ENCODE data around the gene CFAP65. TPM values are rescaled to one million over a fixed set of nuclear protein-coding genes. Genes with fewer than 3 reads are reported as not detected.
A peak's percentile ranks its signal among the peaks of the same experiment; 100 is the strongest.

CFAP65 gene
- total RNA-seq, 1 donor from 2014 or later = not detected

DNA sequence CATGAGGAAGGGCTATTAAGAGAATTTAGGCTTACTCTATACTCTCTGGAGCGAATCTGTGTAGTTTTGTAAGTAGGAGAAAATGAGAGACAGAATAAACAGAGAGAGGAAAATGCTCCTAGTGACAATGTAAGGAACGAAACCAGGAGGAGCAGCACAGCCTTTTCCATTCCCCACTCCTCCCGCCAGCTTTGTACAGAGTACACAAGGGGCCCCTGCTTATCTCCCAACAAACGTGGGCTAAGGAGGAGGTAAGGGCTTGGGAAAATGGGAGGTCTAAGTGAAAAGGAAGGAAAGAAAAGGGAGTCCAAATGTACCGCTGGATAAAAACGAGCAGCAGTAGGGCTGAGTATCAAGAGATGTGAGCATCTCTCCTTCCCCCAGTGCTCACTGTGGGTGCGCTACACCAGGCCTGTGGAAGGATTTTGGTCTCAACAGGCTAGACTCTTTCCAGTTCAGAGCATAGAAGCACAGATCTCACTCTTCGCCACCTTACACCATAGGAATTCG is 31.5 kb upstream of the CFAP65 start:
- Mint-ChIP-seq H3K4me3 (no peak overlapping the region), H3K27ac (no peak overlapping the region), H3K27me3 (ENCODE audit: low read depth) (peaks cover 7% of the 10 kb centered on the region), H3K4me1 (no peaks in the 10 kb centered on the region), H3K9me3 (no peaks in the 10 kb centered on the region), H3K36me3 (peaks cover 9% of the 10 kb centered on the region)
- no peak for DNase-seq (ENCODE audit: low spot score in 2 of 2, unreplicated experiment in 2 of 2)
- TF ChIP-seq, protein P1, sequence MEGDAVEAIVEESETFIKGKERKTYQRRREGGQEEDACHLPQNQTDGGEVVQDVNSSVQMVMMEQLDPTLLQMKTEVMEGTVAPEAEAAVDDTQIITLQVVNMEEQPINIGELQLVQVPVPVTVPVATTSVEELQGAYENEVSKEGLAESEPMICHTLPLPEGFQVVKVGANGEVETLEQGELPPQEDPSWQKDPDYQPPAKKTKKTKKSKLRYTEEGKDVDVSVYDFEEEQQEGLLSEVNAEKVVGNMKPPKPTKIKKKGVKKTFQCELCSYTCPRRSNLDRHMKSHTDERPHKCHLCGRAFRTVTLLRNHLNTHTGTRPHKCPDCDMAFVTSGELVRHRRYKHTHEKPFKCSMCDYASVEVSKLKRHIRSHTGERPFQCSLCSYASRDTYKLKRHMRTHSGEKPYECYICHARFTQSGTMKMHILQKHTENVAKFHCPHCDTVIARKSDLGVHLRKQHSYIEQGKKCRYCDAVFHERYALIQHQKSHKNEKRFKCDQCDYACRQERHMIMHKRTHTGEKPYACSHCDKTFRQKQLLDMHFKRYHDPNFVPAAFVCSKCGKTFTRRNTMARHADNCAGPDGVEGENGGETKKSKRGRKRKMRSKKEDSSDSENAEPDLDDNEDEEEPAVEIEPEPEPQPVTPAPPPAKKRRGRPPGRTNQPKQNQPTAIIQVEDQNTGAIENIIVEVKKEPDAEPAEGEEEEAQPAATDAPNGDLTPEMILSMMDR (IDR thresholded peaks at IDR 0.05; ENCODE audit: unreplicated experiment) = no peak

DNA sequence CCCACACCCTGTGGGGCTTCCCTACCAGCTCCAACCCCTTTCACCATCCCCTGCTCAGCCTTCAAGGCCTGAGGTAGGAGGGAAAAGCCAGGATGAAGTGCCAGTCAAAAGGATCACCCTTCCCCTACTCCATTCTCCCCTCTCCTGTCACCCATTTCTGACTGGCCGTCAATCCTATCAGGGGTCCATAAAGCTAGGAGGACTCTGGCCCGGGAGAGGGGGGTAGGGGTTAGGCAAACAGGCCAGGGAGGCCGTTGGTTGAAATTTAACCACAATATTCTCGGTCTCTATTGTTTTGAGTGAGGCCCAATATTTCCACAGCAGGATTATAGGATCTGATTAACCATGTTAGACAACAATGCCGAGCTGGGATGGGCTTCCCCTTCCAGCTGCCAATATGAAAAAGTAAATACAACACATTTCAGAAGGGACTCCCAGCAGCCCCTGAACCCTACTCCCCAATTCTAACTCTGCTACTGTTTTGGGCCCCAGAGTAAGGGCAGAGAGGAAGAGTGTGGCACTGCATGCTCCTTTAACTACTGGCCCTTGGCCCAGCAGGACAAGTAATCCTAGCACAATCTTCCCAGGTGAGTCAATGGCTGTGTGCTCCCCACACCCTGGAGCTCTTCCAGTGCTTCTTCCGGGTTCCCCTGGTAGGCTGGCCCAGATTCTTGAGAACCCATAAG is 30.0 kb upstream of the CFAP65 start:
- Mint-ChIP-seq H3K4me1 (no peaks in the 10 kb centered on the region), H3K9me3 (no peaks in the 10 kb centered on the region), H3K27me3 (ENCODE audit: low read depth) (peaks cover 15% of the 10 kb centered on the region), H3K36me3 (peaks cover 9% of the 10 kb centered on the region), H3K4me3 (no peak overlapping the region), H3K27ac (no peak overlapping the region)
- DNase-seq (ENCODE audit: low spot score in 2 of 2, unreplicated experiment in 2 of 2) = no peak
- TF ChIP-seq, protein P1 (IDR thresholded peaks at IDR 0.05; ENCODE audit: unreplicated experiment) = no peak

DNA sequence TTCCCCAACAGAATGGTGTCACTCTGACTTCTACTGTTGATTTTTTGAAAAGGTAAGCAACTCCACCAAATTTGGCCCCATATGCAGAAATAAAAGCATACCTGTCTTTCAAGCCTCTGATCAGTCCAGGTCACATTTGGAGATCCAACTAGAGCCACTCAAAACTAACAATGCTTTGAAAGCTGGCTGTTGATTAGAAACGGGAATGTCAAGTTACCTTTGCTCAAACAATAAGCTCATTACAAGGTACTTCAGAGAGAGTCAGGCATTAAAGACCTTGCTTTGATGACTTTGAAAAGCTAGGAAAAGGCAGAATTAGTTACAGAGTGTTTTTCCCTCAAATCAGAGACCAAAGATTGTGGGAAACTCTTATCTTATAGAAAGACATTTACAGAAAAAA is 24.2 kb upstream of the CFAP65 start:
- H3K27me3 Mint-ChIP-seq (ENCODE audit: low read depth) = peaks cover 67% of the 10 kb centered on the region
- H3K36me3 Mint-ChIP-seq = no peaks in the 10 kb centered on the region
- TF ChIP-seq, protein P1 (IDR thresholded peaks at IDR 0.05; ENCODE audit: unreplicated experiment) = no peak
- no peak for DNase-seq (ENCODE audit: low spot score in 2 of 2, unreplicated experiment in 2 of 2)
- no peaks in the 10 kb centered on the region for H3K4me1 Mint-ChIP-seq
- H3K27ac Mint-ChIP-seq = no peak overlapping the region
- no peaks in the 10 kb centered on the region for H3K9me3 Mint-ChIP-seq
- no peak overlapping the region for H3K4me3 Mint-ChIP-seq

DNA sequence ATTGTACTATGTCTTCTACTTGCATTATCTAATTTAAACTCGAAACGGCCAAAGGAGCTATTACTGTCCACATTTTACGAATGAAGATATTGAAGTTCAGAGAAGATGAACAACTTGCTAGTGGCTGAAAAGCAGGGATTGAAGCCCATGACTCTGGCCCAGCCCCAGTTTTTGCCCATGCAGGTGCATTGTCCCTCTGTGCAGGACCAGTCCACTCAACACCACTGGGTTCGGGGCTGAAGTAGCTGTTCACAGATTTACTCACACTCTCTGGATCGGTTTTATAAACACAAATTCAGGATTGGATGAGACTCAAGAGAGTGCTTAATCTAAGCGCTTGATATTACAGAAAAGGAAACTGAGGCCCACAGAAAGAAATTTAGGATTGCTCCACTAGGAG is 20.8 kb upstream of the CFAP65 start:
- H3K4me3 Mint-ChIP-seq = no peak overlapping the region
- no peak overlapping the region for H3K27ac Mint-ChIP-seq
- no peaks in the 10 kb centered on the region for H3K36me3 Mint-ChIP-seq
- no peaks in the 10 kb centered on the region for H3K9me3 Mint-ChIP-seq
- DNase-seq (ENCODE audit: low spot score in 2 of 2, unreplicated experiment in 2 of 2) = no peak
- TF ChIP-seq, protein P1 (IDR thresholded peaks at IDR 0.05; ENCODE audit: unreplicated experiment) = no peak
- peaks cover 8% of the 10 kb centered on the region for H3K4me1 Mint-ChIP-seq
- peaks cover 89% of the 10 kb centered on the region for H3K27me3 Mint-ChIP-seq (ENCODE audit: low read depth)

DNA sequence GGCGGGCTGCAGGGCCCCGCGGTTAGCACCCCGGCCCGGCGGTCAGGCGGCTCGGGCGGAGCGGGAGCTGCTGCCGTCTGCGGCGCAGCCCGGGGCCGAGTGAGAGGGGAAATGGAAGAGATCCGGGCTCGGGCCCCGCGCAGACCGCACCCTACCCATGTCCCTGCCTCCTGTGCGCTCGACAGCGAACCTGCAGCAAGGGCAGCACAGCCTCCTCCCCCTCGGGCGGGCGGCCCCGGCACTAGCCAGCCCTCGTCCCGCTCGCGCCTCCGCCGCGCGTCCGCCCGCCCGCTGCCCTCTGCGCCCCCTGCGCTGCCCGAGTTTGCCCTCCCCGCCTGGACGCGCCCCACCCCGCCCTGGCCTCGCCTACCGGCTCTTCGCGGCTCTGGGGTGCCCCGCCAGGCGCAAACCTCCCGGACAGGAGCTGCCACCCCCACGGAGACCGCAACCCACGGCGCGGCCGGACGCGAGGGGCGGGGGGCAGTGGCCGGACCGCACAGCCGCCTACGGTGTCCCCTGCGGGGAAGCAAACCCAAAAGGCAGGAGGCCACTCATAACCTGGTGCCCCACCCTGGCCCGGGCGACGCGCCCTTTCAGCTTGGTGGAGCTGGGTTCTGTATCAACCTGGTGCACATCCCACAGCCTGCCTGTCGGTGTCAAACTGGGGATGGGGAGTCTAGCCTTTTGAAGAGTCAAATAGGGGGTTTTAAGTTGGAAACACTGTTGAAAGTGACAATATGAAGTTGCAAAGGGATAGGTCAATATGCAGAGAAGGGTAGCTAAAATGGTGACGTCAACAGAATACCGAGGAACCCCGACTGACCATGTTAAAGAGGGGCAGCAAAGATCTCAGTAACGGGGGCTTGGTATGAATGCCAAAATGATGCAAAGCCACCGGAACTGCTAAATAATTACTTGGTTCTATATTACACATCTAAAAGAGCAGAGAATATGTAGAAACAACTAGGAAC is 19.8 kb upstream of the CFAP65 start, which contains the start of gene IHH:
IHH (minus strand) TSS at position 101 of the 971 bp plus-strand sequence. CDS start 454 bp downstream, outside the sequence.
- Mint-ChIP-seq H3K27ac (no peak within 1 kb of the TSS), H3K36me3 (no peaks in the 10 kb centered on the region), H3K4me1 (peaks cover 8% of the 10 kb centered on the region), H3K4me3 (peak within 1 kb of the TSS; percentile 22), H3K27me3 (ENCODE audit: low read depth) (peaks cover 92% of the 10 kb centered on the region), H3K9me3 (no peaks in the 10 kb centered on the region)
- TF ChIP-seq, protein P1 (IDR thresholded peaks at IDR 0.05; ENCODE audit: unreplicated experiment) = no peak
- no peak for DNase-seq (ENCODE audit: low spot score in 2 of 2, unreplicated experiment in 2 of 2)
